Panc1 (cell line): ENCODE results near the gene SSH3. TPM values are rescaled to one million over a fixed set of nuclear protein-coding genes. Genes with fewer than 3 reads are reported as not detected.

ENCODE experiments used
- ATAC-seq: fragments of 200-7000 bp; cut with Tn5 transposase; 2 replicates; pipeline ENCODE4 v1.9.1; 2020; ENCODE audit warnings: mild to moderate bottlenecking, moderate library complexity
- BruUV-seq: library from RNA; stranded (reverse); fragments of 400-500 nt; replicated peaks from 2 replicates; lab custom pipeline; 2021; lab: Mats Ljungman, UMichigan
- CTCF ChIA-PET: fragments of 300-600 bp; sonication (Branson Sonifier 250); formaldehyde crosslinking; loops from one replicate; lab custom pipeline; 2022; ENCODE audit warnings: antibody characterized with exemption; lab: Charles Lee
- POLR2A ChIA-PET: fragments of 300-600 bp; sonication (Branson Sonifier 250); formaldehyde crosslinking; loops from one replicate; lab custom pipeline; 2022; ENCODE audit warnings: antibody characterized with exemption; lab: Charles Lee
- DNase-seq: peaks from one replicate; pipeline ENCODE4 v3.0.0-alpha.2; 2010; ENCODE audit warnings: low read depth, low spot score
- H3K27ac ChIP-seq: 2 replicates; pipeline ENCODE4 v1.5.1; 2011; ENCODE audit warnings: mild to moderate bottlenecking, low read length, inconsistent platforms
- H3K27me3 ChIP-seq: fragments of 200-500 bp; sonication (Bioruptor generic); 2 replicates; pipeline ENCODE4 v1.6.0; 2014; ENCODE audit warnings: low read length, inconsistent platforms; ENCODE audit not compliant: control insufficient read depth, insufficient read depth
- H3K36me3 ChIP-seq: fragments of 200-500 bp; sonication (Bioruptor generic); 2 replicates; pipeline ENCODE4 v1.5.1; 2014; ENCODE audit warnings: inconsistent platforms, mild to moderate bottlenecking, low read length, moderate library complexity; ENCODE audit not compliant: control insufficient read depth, insufficient read depth
- H3K4me1 ChIP-seq: 2 replicates; pipeline ENCODE4 v1.5.1; 2011; ENCODE audit warnings: inconsistent platforms, mild to moderate bottlenecking, low read length, moderate library complexity; ENCODE audit not compliant: control insufficient read depth, insufficient read depth
- H3K4me3 ChIP-seq, 2 experiments: 2 replicates each; pipeline ENCODE4 v1.5.1; 2011 to 2012; ENCODE audit warnings: low read depth in 2 of 2, low read length in 2 of 2, mild to moderate bottlenecking in 2 of 2, inconsistent platforms in 1 of 2, moderate library complexity in 1 of 2
- H3K9me3 ChIP-seq: fragments of 200-500 bp; sonication (Bioruptor generic); 2 replicates; pipeline ENCODE4 v1.5.1; 2014; ENCODE audit warnings: low read depth, mild to moderate bottlenecking, inconsistent platforms, low read length, moderate library complexity; ENCODE audit not compliant: control insufficient read depth, insufficient read depth
- CTCF ChIP-seq: fragments of 450-650 bp; IDR thresholded peaks from 2 replicates; pipeline ENCODE4 v1.5.1; 2017; ENCODE audit warnings: mild to moderate bottlenecking
- POLR2AphosphoS5 ChIP-seq: IDR thresholded peaks from 2 replicates; pipeline ENCODE4 v1.6.1; 2012; ENCODE audit warnings: mild to moderate bottlenecking, low read depth, low read length, moderate library complexity
- REST ChIP-seq, 2 experiments: IDR thresholded peaks; 2 replicates each; pipeline ENCODE4 v1.6.1; 2011 to 2012; ENCODE audit warnings: low read depth in 2 of 2, control low read depth in 1 of 2, low read length in 1 of 2, mild to moderate bottlenecking in 1 of 2, moderate library complexity in 1 of 2; ENCODE audit not compliant: insufficient read depth in 1 of 2
- SIN3A ChIP-seq: IDR thresholded peaks from 2 replicates; pipeline ENCODE4 v1.6.1; 2012; ENCODE audit warnings: low read depth, mild to moderate bottlenecking, low read length, moderate library complexity, borderline replicate concordance; ENCODE audit not compliant: insufficient read depth
- TCF7L2 ChIP-seq: IDR thresholded peaks from 2 replicates; pipeline ENCODE4 v1.6.1; 2011; ENCODE audit warnings: mild to moderate bottlenecking, low read depth, low read length, inconsistent platforms
- in situ Hi-C: cut with HindIII; loops from 2 replicates; pipeline ENCODE4 v1.10.0; 2016; ENCODE audit warnings: low sequenced_read_pairs, low pct_unique_long_range_greater_than_20kb
- intact Hi-C: fragments of 100-400 bp; cut with micrococcal nuclease; formaldehyde crosslinking; loops from one replicate; pipeline ENCODE4 v1.10.0; 2022; ENCODE audit not compliant: unreplicated experiment
- total RNA-seq: library from RNA; stranded (reverse); gene quantifications from one replicate; pipeline ENCODE4 v1.2.1, GENCODE V29; 2021; ENCODE audit not compliant: unreplicated experiment

SSH3 gene
- total RNA-seq, 1 experiment from 2014 or later, result 79.8 TPM

- intact Hi-C loops (no loop called here), in situ Hi-C loops (no loop called here)
- ChIA-PET CTCF (interaction anchor here (0.8 kb wide), 1 partner anchor 923 kb away, joined by 3 read pairs; no protein-coding TSS in a partner anchor), POLR2A (no interaction called here)
- no peaks in the 10 kb centered on the region for H3K9me3 ChIP-seq
- H3K4me1 ChIP-seq, result peaks cover 18% of the 10 kb centered on the region
- H3K27me3 ChIP-seq, result no peaks in the 10 kb centered on the region
- H3K36me3 ChIP-seq, result no peaks in the 10 kb centered on the region; the same call in 1 of the 2 replicates
- DNase-seq (no peak), ATAC-seq (no peak)
- no peak overlapping the region for H3K4me3 ChIP-seq
- TF ChIP-seq REST (IDR thresholded peaks at IDR 0.05; ENCODE audit: insufficient read depth in 1 of 2, low read depth in 2 of 2, low read length in 1 of 2) (no peak), SIN3A (no peak), POLR2AphosphoS5 (no peak), CTCF (no peak; the same call in 1 of the 2 replicates), TCF7L2 (no peak)
- no TSS peak for BruUV-seq
- peak overlapping the region; percentile 95 for H3K27ac ChIP-seq
Observed at GRCh38 chr11:67286621-67287333, 16.6 kb upstream of the SSH3 start.

GRCh38 chr11:67287355-67288197 is 15.8 kb upstream of the SSH3 start:
- H3K4me1 ChIP-seq, result peaks cover 18% of the 10 kb centered on the region
- peak overlapping the region; percentile 72 to 78 for H3K4me3 ChIP-seq
- ATAC-seq, result no peak
- no TSS peak for BruUV-seq
- no peak for DNase-seq
- TF ChIP-seq POLR2AphosphoS5 (no peak), CTCF (no peak), REST (IDR thresholded peaks at IDR 0.05; ENCODE audit: insufficient read depth in 1 of 2, low read depth in 2 of 2, low read length in 1 of 2) (no peak), SIN3A (no peak), TCF7L2 (no peak)
- in situ Hi-C loops (no loop called here), intact Hi-C loops (no loop called here)
- no peaks in the 10 kb centered on the region for H3K27me3 ChIP-seq
- H3K27ac ChIP-seq, result peak overlapping the region; percentile 95
- POLR2A ChIA-PET, result no interaction called here
- no peaks in the 10 kb centered on the region; the same call in 1 of the 2 replicates for H3K36me3 ChIP-seq
- CTCF ChIA-PET, result interaction anchor here (2.1 kb wide), 1 partner anchor 30 kb away, joined by 9 read pairs; no protein-coding TSS in a partner anchor
- H3K9me3 ChIP-seq, result no peaks in the 10 kb centered on the region
